ENCODE measurements around the gene TOP3B.

DNA sequence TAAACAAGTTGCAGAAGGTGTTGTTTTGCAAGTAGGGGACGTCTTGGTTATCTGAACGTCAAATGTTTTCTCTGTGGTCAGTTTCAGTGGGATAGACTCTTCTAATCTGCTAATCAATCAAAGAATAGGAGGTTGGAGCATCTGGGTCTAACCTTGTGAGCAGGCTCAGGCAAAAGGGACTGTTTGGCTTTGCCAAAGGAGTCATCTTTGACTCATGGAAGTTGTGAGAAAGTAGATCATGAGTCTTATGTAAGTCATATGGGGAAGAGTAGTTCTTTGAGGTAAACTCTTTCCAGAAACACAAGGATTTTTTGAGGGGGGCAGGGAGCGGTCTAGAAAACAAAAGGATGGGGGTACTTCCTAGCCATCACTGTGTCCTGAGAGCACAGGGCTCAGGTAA lies 27.1 kb upstream of the TOP3B start:
- TF ChIP-seq, protein P1, sequence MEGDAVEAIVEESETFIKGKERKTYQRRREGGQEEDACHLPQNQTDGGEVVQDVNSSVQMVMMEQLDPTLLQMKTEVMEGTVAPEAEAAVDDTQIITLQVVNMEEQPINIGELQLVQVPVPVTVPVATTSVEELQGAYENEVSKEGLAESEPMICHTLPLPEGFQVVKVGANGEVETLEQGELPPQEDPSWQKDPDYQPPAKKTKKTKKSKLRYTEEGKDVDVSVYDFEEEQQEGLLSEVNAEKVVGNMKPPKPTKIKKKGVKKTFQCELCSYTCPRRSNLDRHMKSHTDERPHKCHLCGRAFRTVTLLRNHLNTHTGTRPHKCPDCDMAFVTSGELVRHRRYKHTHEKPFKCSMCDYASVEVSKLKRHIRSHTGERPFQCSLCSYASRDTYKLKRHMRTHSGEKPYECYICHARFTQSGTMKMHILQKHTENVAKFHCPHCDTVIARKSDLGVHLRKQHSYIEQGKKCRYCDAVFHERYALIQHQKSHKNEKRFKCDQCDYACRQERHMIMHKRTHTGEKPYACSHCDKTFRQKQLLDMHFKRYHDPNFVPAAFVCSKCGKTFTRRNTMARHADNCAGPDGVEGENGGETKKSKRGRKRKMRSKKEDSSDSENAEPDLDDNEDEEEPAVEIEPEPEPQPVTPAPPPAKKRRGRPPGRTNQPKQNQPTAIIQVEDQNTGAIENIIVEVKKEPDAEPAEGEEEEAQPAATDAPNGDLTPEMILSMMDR (IDR thresholded peaks at IDR 0.05; ENCODE audit: poor library complexity, severe bottlenecking), result no peak
- TF ChIP-seq POLR2AphosphoS5 (IDR thresholded peaks at IDR 0.05) (no peak), EP300 (conservative IDR thresholded peaks at IDR 0.05; ENCODE audit: poor library complexity, severe bottlenecking) (no peak), TAF1 (IDR thresholded peaks at IDR 0.05; ENCODE audit: low read depth) (no peak), EZH2 (IDR thresholded peaks at IDR 0.05; ENCODE audit: borderline replicate concordance, insufficient read depth, low read length, poor library complexity, severe bottlenecking) (no peak), SMC3 (conservative IDR thresholded peaks at IDR 0.05; ENCODE audit: poor library complexity) (no peak), RAD21 (conservative IDR thresholded peaks at IDR 0.05) (no peak)
- TF ChIP-seq, protein P2, sequence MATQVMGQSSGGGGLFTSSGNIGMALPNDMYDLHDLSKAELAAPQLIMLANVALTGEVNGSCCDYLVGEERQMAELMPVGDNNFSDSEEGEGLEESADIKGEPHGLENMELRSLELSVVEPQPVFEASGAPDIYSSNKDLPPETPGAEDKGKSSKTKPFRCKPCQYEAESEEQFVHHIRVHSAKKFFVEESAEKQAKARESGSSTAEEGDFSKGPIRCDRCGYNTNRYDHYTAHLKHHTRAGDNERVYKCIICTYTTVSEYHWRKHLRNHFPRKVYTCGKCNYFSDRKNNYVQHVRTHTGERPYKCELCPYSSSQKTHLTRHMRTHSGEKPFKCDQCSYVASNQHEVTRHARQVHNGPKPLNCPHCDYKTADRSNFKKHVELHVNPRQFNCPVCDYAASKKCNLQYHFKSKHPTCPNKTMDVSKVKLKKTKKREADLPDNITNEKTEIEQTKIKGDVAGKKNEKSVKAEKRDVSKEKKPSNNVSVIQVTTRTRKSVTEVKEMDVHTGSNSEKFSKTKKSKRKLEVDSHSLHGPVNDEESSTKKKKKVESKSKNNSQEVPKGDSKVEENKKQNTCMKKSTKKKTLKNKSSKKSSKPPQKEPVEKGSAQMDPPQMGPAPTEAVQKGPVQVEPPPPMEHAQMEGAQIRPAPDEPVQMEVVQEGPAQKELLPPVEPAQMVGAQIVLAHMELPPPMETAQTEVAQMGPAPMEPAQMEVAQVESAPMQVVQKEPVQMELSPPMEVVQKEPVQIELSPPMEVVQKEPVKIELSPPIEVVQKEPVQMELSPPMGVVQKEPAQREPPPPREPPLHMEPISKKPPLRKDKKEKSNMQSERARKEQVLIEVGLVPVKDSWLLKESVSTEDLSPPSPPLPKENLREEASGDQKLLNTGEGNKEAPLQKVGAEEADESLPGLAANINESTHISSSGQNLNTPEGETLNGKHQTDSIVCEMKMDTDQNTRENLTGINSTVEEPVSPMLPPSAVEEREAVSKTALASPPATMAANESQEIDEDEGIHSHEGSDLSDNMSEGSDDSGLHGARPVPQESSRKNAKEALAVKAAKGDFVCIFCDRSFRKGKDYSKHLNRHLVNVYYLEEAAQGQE (IDR thresholded peaks at IDR 0.05; ENCODE audit: borderline replicate concordance), result no peak

All from neural cell (in vitro differentiated cells).